ENCODE data around the gene ZBTB32.

The ZBTB32 gene

DNA sequence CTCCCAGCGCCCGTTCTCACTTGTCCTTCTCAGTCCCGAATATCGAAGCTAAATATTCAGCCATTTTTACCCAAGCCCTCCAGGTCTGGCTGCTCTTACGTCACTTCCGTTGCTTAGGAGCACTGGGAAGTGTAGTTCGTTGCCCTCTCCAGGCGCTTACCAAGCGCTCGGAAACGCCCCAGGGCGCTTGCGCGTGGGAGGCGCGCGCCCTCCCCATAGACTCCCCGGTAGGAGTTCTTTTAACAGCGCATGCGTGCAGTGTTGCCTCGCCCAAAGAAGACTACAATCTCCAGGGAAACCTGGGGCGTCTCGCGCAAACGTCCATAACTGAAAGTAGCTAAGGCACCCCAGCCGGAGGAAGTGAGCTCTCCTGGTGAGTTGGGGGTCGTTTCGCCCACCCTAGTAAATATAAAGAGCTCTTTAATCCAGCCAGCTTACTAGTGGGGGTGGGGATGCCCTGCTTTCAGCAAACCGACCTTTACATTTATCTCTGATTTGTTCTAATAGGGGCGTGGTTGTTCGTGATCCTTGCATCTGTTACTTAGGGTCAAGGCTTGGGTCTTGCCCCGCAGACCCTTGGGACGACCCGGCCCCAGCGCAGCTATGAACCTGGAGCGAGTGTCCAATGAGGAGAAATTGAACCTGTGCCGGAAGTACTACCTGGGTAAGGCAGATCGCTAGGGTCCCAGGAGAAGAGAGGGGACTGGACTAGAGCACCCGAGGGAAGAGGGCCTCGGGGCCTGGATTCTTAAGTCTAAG is 41.1 kb downstream of the ZBTB32 start, which contains the start of the genes PSENEN and U2AF1L4:
PSENEN (plus strand) TSS at position 324 of the 759 bp plus-strand sequence; CDS start at position 604, 280 bp downstream.
U2AF1L4 (minus strand) TSS at position 91 of the 759 bp plus-strand sequence; CDS start at position 64, 27 bp downstream.
- DNase-seq (ENCODE audit: low read depth), result peak; percentile 99
- TF ChIP-seq, protein P1, sequence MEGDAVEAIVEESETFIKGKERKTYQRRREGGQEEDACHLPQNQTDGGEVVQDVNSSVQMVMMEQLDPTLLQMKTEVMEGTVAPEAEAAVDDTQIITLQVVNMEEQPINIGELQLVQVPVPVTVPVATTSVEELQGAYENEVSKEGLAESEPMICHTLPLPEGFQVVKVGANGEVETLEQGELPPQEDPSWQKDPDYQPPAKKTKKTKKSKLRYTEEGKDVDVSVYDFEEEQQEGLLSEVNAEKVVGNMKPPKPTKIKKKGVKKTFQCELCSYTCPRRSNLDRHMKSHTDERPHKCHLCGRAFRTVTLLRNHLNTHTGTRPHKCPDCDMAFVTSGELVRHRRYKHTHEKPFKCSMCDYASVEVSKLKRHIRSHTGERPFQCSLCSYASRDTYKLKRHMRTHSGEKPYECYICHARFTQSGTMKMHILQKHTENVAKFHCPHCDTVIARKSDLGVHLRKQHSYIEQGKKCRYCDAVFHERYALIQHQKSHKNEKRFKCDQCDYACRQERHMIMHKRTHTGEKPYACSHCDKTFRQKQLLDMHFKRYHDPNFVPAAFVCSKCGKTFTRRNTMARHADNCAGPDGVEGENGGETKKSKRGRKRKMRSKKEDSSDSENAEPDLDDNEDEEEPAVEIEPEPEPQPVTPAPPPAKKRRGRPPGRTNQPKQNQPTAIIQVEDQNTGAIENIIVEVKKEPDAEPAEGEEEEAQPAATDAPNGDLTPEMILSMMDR (conservative IDR thresholded peaks at IDR 0.05; ENCODE audit: control insufficient read depth, insufficient read depth, low read depth, low read length), result no peak
- H3K4me3 ChIP-seq (ENCODE audit: control insufficient read depth, low read depth, low read length), result peak within 1 kb of the TSS; percentile 73

DNA sequence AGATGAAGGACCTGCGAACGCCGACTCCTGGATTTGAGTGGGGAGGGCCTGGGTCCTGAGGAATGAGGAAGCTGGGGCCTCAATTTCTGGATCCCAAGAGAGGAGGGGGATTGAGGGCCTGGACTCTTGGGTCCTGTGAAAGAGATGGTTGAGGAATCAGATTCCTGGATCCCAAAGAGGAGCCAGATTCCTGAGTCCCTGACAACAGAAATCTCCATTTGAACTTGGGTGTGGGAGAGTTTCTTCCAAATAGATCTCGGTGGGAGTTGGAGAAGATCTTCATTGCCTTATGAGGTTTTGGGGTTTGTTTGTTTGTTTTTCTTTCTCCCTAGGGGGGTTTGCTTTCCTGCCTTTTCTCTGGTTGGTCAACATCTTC is 41.7 kb downstream of the ZBTB32 start:
- peak overlapping the region; percentile 73 for H3K4me3 ChIP-seq (ENCODE audit: control insufficient read depth, low read depth, low read length)
- DNase-seq (ENCODE audit: low read depth), result no peak
- TF ChIP-seq, protein P1 (conservative IDR thresholded peaks at IDR 0.05; ENCODE audit: control insufficient read depth, insufficient read depth, low read depth, low read length), result no peak

DNA sequence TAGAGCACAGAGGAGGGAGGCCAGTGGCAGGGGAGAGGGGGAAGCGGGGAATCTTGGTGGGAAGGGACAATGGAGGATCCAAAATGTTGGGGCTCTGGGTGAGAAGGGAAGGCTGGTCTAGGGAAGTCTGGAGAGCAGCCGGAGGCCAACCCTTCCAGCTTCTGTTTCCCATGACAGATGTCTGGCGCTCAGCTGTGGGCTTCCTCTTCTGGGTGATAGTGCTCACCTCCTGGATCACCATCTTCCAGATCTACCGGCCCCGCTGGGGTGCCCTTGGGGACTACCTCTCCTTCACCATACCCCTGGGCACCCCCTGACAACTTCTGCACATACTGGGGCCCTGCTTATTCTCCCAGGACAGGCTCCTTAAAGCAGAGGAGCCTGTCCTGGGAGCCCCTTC is 42.2 kb downstream of the ZBTB32 start:
- H3K4me3 ChIP-seq (ENCODE audit: control insufficient read depth, low read depth, low read length), result peak overlapping the region; percentile 73
- TF ChIP-seq, protein P1 (conservative IDR thresholded peaks at IDR 0.05; ENCODE audit: control insufficient read depth, insufficient read depth, low read depth, low read length), result no peak
- DNase-seq (ENCODE audit: low read depth), result no peak

DNA sequence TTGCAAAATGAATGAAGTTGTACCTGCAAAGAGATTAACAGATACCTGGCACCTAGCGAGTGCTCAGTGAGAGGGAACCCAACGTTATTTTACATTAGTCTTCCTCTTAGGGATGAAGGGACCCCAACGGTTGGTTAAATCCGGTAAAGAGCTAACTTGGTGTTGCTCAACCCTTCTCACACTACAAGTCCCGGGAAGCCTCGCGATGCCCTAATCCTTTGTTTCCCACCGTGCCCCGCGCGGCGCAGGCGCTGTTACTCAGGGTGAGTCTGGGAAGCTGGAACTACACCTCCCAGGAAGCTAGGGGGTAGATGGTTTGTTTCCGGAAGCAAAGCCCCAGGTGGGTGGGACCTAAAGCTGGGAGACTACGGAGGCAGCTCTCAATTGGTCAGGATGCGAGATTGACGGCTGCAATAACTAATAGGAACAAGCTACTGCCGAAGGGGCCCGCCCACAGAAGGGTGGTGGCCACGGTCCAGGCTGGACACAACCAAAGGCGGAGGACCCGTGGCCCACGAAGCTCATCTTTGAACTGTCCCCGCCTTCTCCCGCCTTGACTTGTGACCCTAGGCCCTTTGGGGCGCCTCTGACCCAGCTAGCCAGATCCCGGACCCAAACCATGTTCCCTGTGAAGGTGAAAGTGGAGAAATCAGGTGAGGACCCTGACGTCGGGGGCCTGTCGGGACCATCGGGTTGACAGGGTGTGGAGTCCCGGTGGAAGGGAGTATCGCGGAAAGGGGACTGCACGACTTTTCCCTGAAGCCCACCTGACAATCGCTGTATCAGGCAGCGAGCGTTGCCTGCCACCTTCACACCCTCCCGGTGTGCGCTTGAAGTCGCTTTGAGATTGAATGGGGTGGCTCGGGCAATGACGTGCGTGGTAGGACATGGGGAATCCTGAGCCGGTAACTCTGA is 44.0 kb downstream of the ZBTB32 start, which contains the start of gene LIN37:
LIN37 (plus strand) TSS at position 471 of the 915 bp plus-strand sequence; CDS start at position 620, 149 bp downstream.
- H3K4me3 ChIP-seq (ENCODE audit: control insufficient read depth, low read depth, low read length), result peak within 1 kb of the TSS; percentile 85
- peak; percentile 99 for DNase-seq (ENCODE audit: low read depth)
- TF ChIP-seq, protein P1 (conservative IDR thresholded peaks at IDR 0.05; ENCODE audit: control insufficient read depth, insufficient read depth, low read depth, low read length), result no peak

DNA sequence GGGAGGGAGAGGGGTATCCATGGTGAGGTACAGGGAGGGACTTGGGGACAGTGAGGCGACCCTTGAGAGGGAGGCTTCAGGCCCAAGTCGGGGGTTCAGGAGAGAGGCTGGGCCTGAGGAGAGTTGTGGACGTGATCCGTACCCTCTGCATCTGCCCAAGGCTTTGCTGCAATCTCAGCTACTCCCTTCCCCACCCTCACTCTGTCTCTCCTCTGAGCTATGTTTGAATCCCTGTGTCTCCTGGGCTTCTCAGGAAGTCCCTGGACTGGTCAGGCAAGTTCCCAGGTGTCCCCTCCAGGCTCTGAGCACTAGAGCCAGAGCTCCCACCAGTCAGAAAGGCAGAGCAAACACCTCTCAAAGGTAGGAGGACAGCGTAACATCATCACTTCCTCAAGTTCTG is 45.8 kb downstream of the ZBTB32 start:
- no peak overlapping the region for H3K4me3 ChIP-seq (ENCODE audit: control insufficient read depth, low read depth, low read length)
- no peak for DNase-seq (ENCODE audit: low read depth)

More for the DNA sequence above, 45.8 kb downstream of the ZBTB32 start:
- TF ChIP-seq, protein P1 (conservative IDR thresholded peaks at IDR 0.05; ENCODE audit: control insufficient read depth, insufficient read depth, low read depth, low read length), result no peak

Measured in fibroblast of mammary gland (primary cell).